ENCODE data around the gene EZH2.

DNA sequence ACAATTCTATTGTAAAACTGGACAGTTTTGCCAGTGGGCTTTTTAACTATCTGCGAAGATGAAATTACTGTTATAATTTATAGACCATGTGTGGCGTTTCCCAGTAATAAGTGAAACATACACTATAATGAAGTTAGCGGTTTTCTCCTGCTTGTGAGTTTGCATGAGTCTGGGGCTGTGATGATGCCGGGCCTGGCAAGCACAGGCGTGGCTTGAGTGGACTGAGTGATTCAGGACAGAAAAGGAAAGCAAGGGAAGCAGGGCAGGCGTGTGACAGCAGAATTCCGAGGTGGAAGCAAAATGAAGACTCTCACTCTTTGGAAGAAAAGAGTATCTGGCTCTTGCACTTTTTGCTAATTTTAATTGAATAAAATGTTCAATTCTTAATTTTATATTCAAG is 94.9 kb downstream of the EZH2 start:
- no peak for TF ChIP-seq CTCF (IDR thresholded peaks at IDR 0.05)
- TF ChIP-seq POLR2AphosphoS5 (IDR thresholded peaks at IDR 0.05): no peak
